BLaER1 treated with 17β-estradiol and CSF1 and Interleukin-3, amounts not matched to agents 10 nM and 100 nM (cell line): Measurements from ENCODE around the gene SLC1A2.

Source experiments
- H3K27ac ChIP-seq, 11 experiments: shearing (Covaris generic); formaldehyde crosslinking; 2 replicates each; pipeline ENCODE4 v1.8.1; 2022
- H3K27me3 ChIP-seq, 11 experiments: shearing (Covaris generic); formaldehyde crosslinking; 2 replicates each; pipeline ENCODE4 v1.8.1; 2022
- H3K36me3 ChIP-seq, 11 experiments: shearing (Covaris generic); formaldehyde crosslinking; 2 replicates each; pipeline ENCODE4 v1.8.1; 2022
- H3K4me1 ChIP-seq, 10 experiments: shearing (Covaris generic); formaldehyde crosslinking; 2 replicates each; pipeline ENCODE4 v1.8.1; 2022
- H3K4me2 ChIP-seq, 11 experiments: shearing (Covaris generic); formaldehyde crosslinking; 2 replicates each; pipeline ENCODE4 v1.8.1; 2022
- H3K4me3 ChIP-seq, 10 experiments: shearing (Covaris generic); formaldehyde crosslinking; 2 replicates each; pipeline ENCODE4 v1.8.1; 2022
- H3K9ac ChIP-seq, 11 experiments: shearing (Covaris generic); formaldehyde crosslinking; 2 replicates each; pipeline ENCODE4 v1.8.1; 2022
- H3K9me3 ChIP-seq, 11 experiments: shearing (Covaris generic); formaldehyde crosslinking; replicated peaks in 1 of 11; 2 replicates each; pipeline ENCODE4 v1.8.1; 2022
- H4K20me1 ChIP-seq, 11 experiments: shearing (Covaris generic); formaldehyde crosslinking; 2 replicates each; pipeline ENCODE4 v1.8.1; 2022
- Cebpa-rat ChIP-seq, 11 experiments: shearing (Covaris generic); IDR thresholded peaks; 2 replicates each; pipeline ENCODE4 v1.8.1; 2022

The SLC1A2 gene

DNA sequence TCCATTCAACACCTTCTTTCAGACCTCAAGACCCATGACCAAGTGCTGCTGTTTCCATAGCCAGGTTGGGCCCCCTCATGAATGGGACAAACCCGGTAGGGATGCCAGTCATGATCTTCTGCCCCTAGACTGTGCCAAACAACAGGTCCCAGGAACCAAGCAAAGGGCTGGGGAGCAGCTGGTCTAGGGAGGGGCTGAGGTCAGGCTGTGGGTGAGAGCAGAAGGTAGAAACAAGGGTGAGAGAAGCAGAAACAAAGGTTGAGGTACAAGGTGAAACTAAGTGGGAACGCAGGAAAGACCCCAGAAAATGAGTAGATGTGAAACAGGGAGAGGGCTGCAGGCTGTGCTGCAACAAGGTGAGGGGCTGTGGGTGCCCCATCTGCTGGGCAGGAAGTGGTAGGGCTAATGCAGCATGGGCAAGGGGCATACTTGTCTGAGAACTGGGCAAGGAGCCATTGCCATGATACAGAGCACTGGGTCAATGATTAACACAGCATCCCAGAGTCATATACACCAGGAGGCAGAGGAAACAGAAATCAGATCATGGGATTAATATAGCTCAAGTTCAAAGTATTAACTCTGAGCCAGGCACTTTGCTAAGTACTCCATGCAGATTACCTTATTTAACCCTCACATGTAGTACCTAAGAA lies 45.9 kb downstream of the SLC1A2 start:
- H3K27me3 ChIP-seq, result no peaks in the 10 kb centered on the region
- H3K9me3 ChIP-seq, result no peaks in the 10 kb centered on the region
- TF ChIP-seq Cebpa-rat (IDR thresholded peaks at IDR 0.05), result no peak
- H3K4me2 ChIP-seq, result no peak overlapping the region
- no peak overlapping the region for H3K9ac ChIP-seq
- H3K4me1 ChIP-seq, result no peaks in the 10 kb centered on the region
- no peak overlapping the region for H3K4me3 ChIP-seq
- no peak overlapping the region for H3K27ac ChIP-seq
- no peaks in the 10 kb centered on the region for H4K20me1 ChIP-seq
- H3K36me3 ChIP-seq, result no peaks in the 10 kb centered on the region

GRCh38 chr11:35372565-35373283 lies 46.6 kb downstream of the SLC1A2 start:
- H3K27ac ChIP-seq, result no peak overlapping the region

DNA sequence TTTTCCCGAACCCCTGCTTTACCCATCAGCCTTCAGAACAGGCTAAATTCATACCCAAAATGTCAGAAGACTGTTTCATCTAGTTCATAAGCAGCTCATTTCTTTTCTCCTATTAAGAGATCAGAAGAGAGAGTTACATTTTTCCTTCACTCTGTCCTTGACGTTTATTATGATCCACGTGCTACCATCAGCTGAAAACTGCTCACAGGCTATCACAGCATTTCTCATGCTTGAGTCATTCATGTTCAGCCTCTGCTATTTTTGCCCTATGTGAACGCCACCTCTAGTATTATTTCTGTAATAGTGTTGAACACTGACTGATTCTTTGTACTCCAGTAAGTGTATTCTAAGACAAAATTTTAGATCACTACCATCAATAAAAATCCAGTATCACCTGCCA lies 51.9 kb downstream of the SLC1A2 start:
- H4K20me1 ChIP-seq, result no peaks in the 10 kb centered on the region
- H3K4me1 ChIP-seq, result no peaks in the 10 kb centered on the region; a peak in 1 of 20 replicates
- H3K9me3 ChIP-seq, result no peaks in the 10 kb centered on the region
- no peak overlapping the region for H3K9ac ChIP-seq
- H3K4me3 ChIP-seq, result no peak overlapping the region
- H3K36me3 ChIP-seq, result no peaks in the 10 kb centered on the region
- H3K4me2 ChIP-seq, result no peak overlapping the region
- no peak for TF ChIP-seq Cebpa-rat (IDR thresholded peaks at IDR 0.05)
- H3K27ac ChIP-seq, result no peak overlapping the region
- H3K27me3 ChIP-seq, result no peaks in the 10 kb centered on the region

More at GRCh38 chr11:35372565-35373283, 46.6 kb downstream of the SLC1A2 start:
- Histone ChIP-seq H3K4me2 (no peak overlapping the region), H3K4me3 (no peak overlapping the region), H3K9ac (no peak overlapping the region), H3K4me1 (no peaks in the 10 kb centered on the region), H4K20me1 (no peaks in the 10 kb centered on the region), H3K27me3 (no peaks in the 10 kb centered on the region), H3K9me3 (no peaks in the 10 kb centered on the region), H3K36me3 (no peaks in the 10 kb centered on the region)
- no peak for TF ChIP-seq Cebpa-rat (IDR thresholded peaks at IDR 0.05)

GRCh38 chr11:35366798-35367197 lies 52.6 kb downstream of the SLC1A2 start:
- Histone ChIP-seq H3K4me3 (no peak overlapping the region), H4K20me1 (no peaks in the 10 kb centered on the region), H3K4me1 (no peaks in the 10 kb centered on the region; a peak in 1 of 20 replicates), H3K27ac (no peak overlapping the region), H3K27me3 (no peaks in the 10 kb centered on the region), H3K36me3 (no peaks in the 10 kb centered on the region), H3K4me2 (no peak overlapping the region), H3K9me3 (no peaks in the 10 kb centered on the region), H3K9ac (no peak overlapping the region)
- no peak for TF ChIP-seq Cebpa-rat (IDR thresholded peaks at IDR 0.05)

GRCh38 chr11:35365961-35366360 lies 53.4 kb downstream of the SLC1A2 start:
- Histone ChIP-seq H3K9me3 (no peaks in the 10 kb centered on the region), H3K27me3 (no peaks in the 10 kb centered on the region), H3K4me2 (no peak overlapping the region), H3K9ac (no peak overlapping the region), H3K27ac (no peak overlapping the region), H3K4me1 (no peaks in the 10 kb centered on the region; a peak in 1 of 20 replicates), H4K20me1 (no peaks in the 10 kb centered on the region), H3K36me3 (no peaks in the 10 kb centered on the region), H3K4me3 (no peak overlapping the region)
- no peak for TF ChIP-seq Cebpa-rat (IDR thresholded peaks at IDR 0.05)

GRCh38 chr11:35365395-35365794 lies 54.0 kb downstream of the SLC1A2 start:
- H3K9me3 ChIP-seq, result no peaks in the 10 kb centered on the region
- no peak for TF ChIP-seq Cebpa-rat (IDR thresholded peaks at IDR 0.05)

GRCh38 chr11:35363854-35364780 lies 55.2 kb downstream of the SLC1A2 start:
- no peaks in the 10 kb centered on the region for H3K9me3 ChIP-seq
- H3K4me3 ChIP-seq, result no peak overlapping the region
- no peaks in the 10 kb centered on the region for H4K20me1 ChIP-seq
- no peaks in the 10 kb centered on the region for H3K27me3 ChIP-seq
- H3K36me3 ChIP-seq, result no peaks in the 10 kb centered on the region
- no peak overlapping the region for H3K27ac ChIP-seq
- no peak overlapping the region for H3K9ac ChIP-seq
- H3K4me2 ChIP-seq, result no peak overlapping the region
- TF ChIP-seq Cebpa-rat (IDR thresholded peaks at IDR 0.05), result no peak
- H3K4me1 ChIP-seq, result no peaks in the 10 kb centered on the region; a peak in 1 of 20 replicates

More at GRCh38 chr11:35365395-35365794, 54.0 kb downstream of the SLC1A2 start:
- no peaks in the 10 kb centered on the region for H4K20me1 ChIP-seq
- no peak overlapping the region for H3K9ac ChIP-seq
- H3K27me3 ChIP-seq, result no peaks in the 10 kb centered on the region
- no peaks in the 10 kb centered on the region for H3K36me3 ChIP-seq
- no peak overlapping the region for H3K4me2 ChIP-seq
- no peak overlapping the region for H3K4me3 ChIP-seq
- no peaks in the 10 kb centered on the region; a peak in 1 of 20 replicates for H3K4me1 ChIP-seq
- H3K27ac ChIP-seq, result no peak overlapping the region

GRCh38 chr11:35363246-35363801 lies 56.0 kb downstream of the SLC1A2 start:
- Histone ChIP-seq H4K20me1 (no peaks in the 10 kb centered on the region), H3K4me3 (no peak overlapping the region), H3K9ac (no peak overlapping the region), H3K27ac (no peak overlapping the region), H3K27me3 (no peaks in the 10 kb centered on the region), H3K36me3 (no peaks in the 10 kb centered on the region), H3K4me1 (no peaks in the 10 kb centered on the region; a peak in 1 of 20 replicates), H3K9me3 (no peaks in the 10 kb centered on the region), H3K4me2 (no peak overlapping the region)
- no peak for TF ChIP-seq Cebpa-rat (IDR thresholded peaks at IDR 0.05)

DNA sequence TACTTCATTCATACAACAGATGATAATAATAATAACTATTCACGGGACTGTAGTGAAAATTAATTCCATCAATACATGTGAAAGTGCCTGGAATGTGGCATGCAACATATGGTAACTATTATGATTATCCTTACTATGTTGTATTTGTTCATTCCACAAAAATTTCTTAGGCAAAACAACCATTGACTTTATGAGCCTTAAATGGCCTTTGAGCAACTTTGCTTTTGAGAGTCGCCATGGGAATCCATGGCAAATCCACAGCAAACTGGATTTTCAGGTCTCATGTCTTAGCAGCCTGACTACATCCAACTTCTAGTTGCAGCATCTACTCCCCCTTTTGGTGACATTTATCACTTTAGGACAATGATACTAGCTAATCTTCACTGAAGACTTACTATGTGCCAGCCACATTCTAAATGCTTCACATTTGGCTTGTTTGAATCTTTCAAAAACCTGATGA lies 56.8 kb downstream of the SLC1A2 start:
- Histone ChIP-seq H3K36me3 (no peaks in the 10 kb centered on the region), H3K4me2 (no peak overlapping the region), H3K27ac (no peak overlapping the region), H4K20me1 (no peaks in the 10 kb centered on the region), H3K9me3 (no peaks in the 10 kb centered on the region), H3K9ac (no peak overlapping the region), H3K27me3 (no peaks in the 10 kb centered on the region), H3K4me3 (no peak overlapping the region), H3K4me1 (no peaks in the 10 kb centered on the region; a peak in 1 of 20 replicates)
- no peak for TF ChIP-seq Cebpa-rat (IDR thresholded peaks at IDR 0.05)
